A673 (cell line): ENCODE measurements around the gene KCNQ2. TPM values are rescaled to one million over a fixed set of nuclear protein-coding genes. Genes with fewer than 3 reads are reported as not detected.

Experiments
- BruUV-seq: library from RNA; stranded (reverse); fragments of 400-500 nt; replicated peaks from 2 replicates; lab custom pipeline; 2021; lab: Mats Ljungman, UMichigan
- CTCF ChIA-PET: fragments of 300-600 bp; sonication (Branson Sonifier 250); formaldehyde crosslinking; loops from one replicate; lab custom pipeline; 2022; ENCODE audit warnings: antibody characterized with exemption; lab: Charles Lee
- POLR2A ChIA-PET: fragments of 300-600 bp; sonication (Branson Sonifier 250); formaldehyde crosslinking; loops from one replicate; lab custom pipeline; 2022; ENCODE audit warnings: antibody characterized with exemption; ENCODE audit not compliant: low non-redundant PET; lab: Charles Lee
- DNase-seq: peaks from one replicate; pipeline ENCODE4 v3.0.0-alpha.2; 2015; ENCODE audit warnings: low spot score
- H3K27ac ChIP-seq: fragments of 200-600 bp; sonication (generic); 2 replicates; pipeline ENCODE4 v1.5.1; 2016; ENCODE audit warnings: mixed run types, low read depth, mild to moderate bottlenecking, mixed read lengths, antibody characterized with exemption, low read length; ENCODE audit not compliant: poor library complexity, severe bottlenecking
- H3K27me3 ChIP-seq: fragments of 200-600 bp; sonication (generic); replicated peaks from 2 replicates; pipeline ENCODE4 v1.6.1; 2017; ENCODE audit warnings: mixed run types, low read depth, mild to moderate bottlenecking, mixed read lengths, antibody characterized with exemption, low read length; ENCODE audit not compliant: insufficient read depth, poor library complexity
- H3K36me3 ChIP-seq: fragments of 200-600 bp; sonication (generic); 2 replicates; pipeline ENCODE4 v1.6.1; 2016; ENCODE audit warnings: mixed run types, mild to moderate bottlenecking, mixed read lengths, antibody characterized with exemption, low read length; ENCODE audit not compliant: insufficient read depth, poor library complexity, severe bottlenecking
- H3K4me1 ChIP-seq: fragments of 200-600 bp; sonication (generic); 2 replicates; pipeline ENCODE4 v1.6.1; 2017; ENCODE audit warnings: mixed run types, mild to moderate bottlenecking, mixed read lengths, antibody characterized with exemption, low read length; ENCODE audit not compliant: insufficient read depth, poor library complexity, severe bottlenecking
- H3K4me3 ChIP-seq: fragments of 200-600 bp; sonication (generic); 2 replicates; pipeline ENCODE4 v1.5.1; 2016; ENCODE audit warnings: low read depth, mixed run types, mild to moderate bottlenecking, mixed read lengths, low read length; ENCODE audit not compliant: poor library complexity, severe bottlenecking
- H3K9me3 ChIP-seq: fragments of 200-600 bp; sonication (generic); 2 replicates; pipeline ENCODE4 v1.6.1; 2016; ENCODE audit warnings: mixed run types, low read depth, mild to moderate bottlenecking, mixed read lengths, antibody characterized with exemption, low read length; ENCODE audit not compliant: poor library complexity, severe bottlenecking
- EZH2 ChIP-seq: fragments of 200-600 bp; sonication (generic); IDR thresholded peaks from 2 replicates; pipeline ENCODE4 v1.6.1; 2017; ENCODE audit warnings: borderline replicate concordance, low read depth, mild to moderate bottlenecking, mixed read lengths, antibody characterized with exemption, low read length; ENCODE audit not compliant: poor library complexity, severe bottlenecking
- intact Hi-C: fragments of 100-400 bp; cut with micrococcal nuclease; formaldehyde crosslinking; loops from one replicate; pipeline ENCODE4 v1.10.0; 2022; ENCODE audit not compliant: unreplicated experiment
- total RNA-seq: library from RNA; stranded (reverse); gene quantifications from 2 replicates; pipeline ENCODE4 v1.2.3, GENCODE V29; 2021
- TF ChIP-seq, protein P1 (sequence below): fragments of 300-800, 200-600 bp; sonication (generic); conservative IDR thresholded peaks from 2 replicates; pipeline ENCODE4 v1.5.1; 2017; ENCODE audit warnings: low read depth, mild to moderate bottlenecking, antibody characterized with exemption, low read length, moderate library complexity, mixed read lengths

The KCNQ2 gene
- total RNA-seq, 1 experiment from 2014 or later = 6.6 TPM

DNA sequence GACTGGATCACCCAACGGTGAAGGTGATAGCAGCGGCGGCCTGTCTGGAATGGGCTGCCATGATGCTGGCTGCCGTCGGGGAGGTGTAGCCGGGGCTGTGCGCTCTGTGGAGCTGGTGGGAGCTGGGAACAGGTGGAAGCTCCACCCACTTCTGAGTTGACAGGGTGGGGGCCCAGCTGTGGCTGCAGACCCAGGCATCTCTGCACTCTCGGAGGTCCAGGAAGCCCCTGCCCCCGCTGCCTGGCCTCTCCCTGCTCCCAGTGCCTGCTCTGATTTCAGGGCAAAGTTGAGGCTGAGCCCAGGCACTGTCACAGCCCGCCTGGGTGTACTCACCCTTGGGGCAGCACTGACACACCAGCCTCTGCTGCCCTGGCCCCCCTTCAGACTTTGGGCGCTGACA, 93.2 kb downstream of the KCNQ2 start:
- H3K4me3 ChIP-seq = no peak overlapping the region
- H3K9me3 ChIP-seq = no peaks in the 10 kb centered on the region
- H3K4me1 ChIP-seq = no peaks in the 10 kb centered on the region
- no peaks in the 10 kb centered on the region for H3K36me3 ChIP-seq
- no peak overlapping the region for H3K27ac ChIP-seq
- no peak for DNase-seq
- no TSS peak for BruUV-seq
- H3K27me3 ChIP-seq = peaks cover 17% of the 10 kb centered on the region
- intact Hi-C loops = no loop called here
- no peak for TF ChIP-seq EZH2
- TF ChIP-seq, protein P1, sequence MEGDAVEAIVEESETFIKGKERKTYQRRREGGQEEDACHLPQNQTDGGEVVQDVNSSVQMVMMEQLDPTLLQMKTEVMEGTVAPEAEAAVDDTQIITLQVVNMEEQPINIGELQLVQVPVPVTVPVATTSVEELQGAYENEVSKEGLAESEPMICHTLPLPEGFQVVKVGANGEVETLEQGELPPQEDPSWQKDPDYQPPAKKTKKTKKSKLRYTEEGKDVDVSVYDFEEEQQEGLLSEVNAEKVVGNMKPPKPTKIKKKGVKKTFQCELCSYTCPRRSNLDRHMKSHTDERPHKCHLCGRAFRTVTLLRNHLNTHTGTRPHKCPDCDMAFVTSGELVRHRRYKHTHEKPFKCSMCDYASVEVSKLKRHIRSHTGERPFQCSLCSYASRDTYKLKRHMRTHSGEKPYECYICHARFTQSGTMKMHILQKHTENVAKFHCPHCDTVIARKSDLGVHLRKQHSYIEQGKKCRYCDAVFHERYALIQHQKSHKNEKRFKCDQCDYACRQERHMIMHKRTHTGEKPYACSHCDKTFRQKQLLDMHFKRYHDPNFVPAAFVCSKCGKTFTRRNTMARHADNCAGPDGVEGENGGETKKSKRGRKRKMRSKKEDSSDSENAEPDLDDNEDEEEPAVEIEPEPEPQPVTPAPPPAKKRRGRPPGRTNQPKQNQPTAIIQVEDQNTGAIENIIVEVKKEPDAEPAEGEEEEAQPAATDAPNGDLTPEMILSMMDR = no peak
- ChIA-PET POLR2A (no interaction called here), CTCF (no interaction called here)

DNA sequence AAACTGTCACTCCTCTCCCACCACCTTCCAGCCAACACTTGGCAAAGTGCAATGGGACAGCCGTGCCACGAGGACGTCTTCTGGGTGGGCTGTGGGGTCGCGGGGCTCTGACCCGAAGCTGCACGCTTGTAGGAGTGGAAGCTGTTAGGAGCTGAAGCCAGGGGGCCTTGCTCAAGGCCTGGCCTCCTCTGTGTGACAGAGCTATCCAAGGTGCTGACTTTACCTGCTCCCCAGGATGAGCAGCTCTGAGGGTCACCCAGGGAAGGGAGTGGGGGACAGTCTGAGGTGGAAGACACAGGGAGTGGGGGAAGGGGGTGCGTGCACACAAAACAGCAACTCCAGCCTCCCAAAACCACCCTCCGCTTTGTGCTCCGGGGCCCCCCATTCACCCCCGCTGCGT, 93.8 kb downstream of the KCNQ2 start:
- no peak for TF ChIP-seq EZH2
- TF ChIP-seq, protein P1 = no peak
- H3K27me3 ChIP-seq = peaks cover 24% of the 10 kb centered on the region
- H3K36me3 ChIP-seq = no peaks in the 10 kb centered on the region
- POLR2A ChIA-PET = no interaction called here
- intact Hi-C loops = no loop called here
- no peaks in the 10 kb centered on the region for H3K9me3 ChIP-seq
- CTCF ChIA-PET = interaction anchor here (0.6 kb wide), 1 partner anchor 398 kb away, joined by 3 read pairs; no protein-coding TSS in a partner anchor
- BruUV-seq = no TSS peak
- no peak for DNase-seq
- no peak overlapping the region for H3K4me3 ChIP-seq
- H3K4me1 ChIP-seq = no peaks in the 10 kb centered on the region
- no peak overlapping the region for H3K27ac ChIP-seq

DNA sequence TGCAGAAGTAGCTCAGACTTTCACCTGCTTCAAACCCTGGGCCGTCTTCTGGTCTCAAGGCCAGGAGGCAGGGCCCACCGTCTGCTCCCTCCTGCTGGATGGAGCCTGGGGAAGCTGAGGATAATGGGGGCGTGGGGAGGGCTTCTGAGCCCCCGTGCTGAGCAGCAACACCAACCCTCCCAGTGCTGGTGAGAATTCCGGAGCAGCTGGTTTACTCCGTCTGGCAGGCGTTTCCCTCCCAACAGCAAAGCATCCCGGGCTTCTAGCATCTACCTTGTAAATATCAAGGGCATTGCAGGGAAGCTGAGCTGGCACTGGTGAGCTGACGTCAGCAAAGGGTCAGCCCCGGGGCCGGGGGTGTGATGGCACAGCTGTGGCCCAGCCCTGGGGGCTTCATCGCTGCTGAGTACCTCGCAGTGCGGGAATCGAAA, 94.5 kb downstream of the KCNQ2 start:
- CTCF ChIA-PET = interaction anchor here (0.6 kb wide), 1 partner anchor 397 kb away, joined by 3 read pairs; no protein-coding TSS in a partner anchor
- POLR2A ChIA-PET = no interaction called here
- Histone ChIP-seq H3K4me1 (no peaks in the 10 kb centered on the region), H3K9me3 (no peaks in the 10 kb centered on the region), H3K4me3 (no peak overlapping the region), H3K27ac (no peak overlapping the region), H3K27me3 (peaks cover 30% of the 10 kb centered on the region), H3K36me3 (no peaks in the 10 kb centered on the region)
- TF ChIP-seq, protein P1 = no peak
- TF ChIP-seq EZH2 = no peak
- intact Hi-C loops = no loop called here
- no TSS peak for BruUV-seq
- no peak for DNase-seq
